ENCODE data around the gene SLC20A1. TPM values are rescaled to one million over a fixed set of nuclear protein-coding genes. Genes with fewer than 3 reads are reported as not detected.

The SLC20A1 gene
- total RNA-seq, 2 donors from 2014 or later: 10.7 to 34.1 TPM

DNA sequence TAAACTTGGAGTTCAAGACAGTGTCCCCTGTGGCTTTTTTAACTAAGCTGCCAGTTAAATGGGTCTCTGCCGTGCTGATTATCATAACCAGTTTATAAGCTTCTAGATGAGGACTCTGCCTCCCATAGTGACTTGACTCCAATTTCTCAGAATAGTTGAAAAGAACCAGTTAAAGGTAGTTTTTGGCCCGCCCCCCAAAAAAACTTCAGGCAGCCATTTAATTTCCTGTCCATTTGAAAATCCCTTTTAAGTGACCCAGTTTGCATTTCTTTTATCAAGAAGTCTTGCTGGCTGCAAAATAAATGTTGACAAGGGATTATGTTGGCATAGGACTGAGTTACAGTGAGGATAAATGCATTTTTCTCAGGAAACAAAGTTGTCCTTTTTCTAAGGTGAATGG is 2.3 kb downstream of the SLC20A1 start:
- no peaks in the 10 kb centered on the region for H3K9me3 ChIP-seq
- 30% methylated on average over 2 of the region's 2 CpGs for WGBS
- TF ChIP-seq POLR2AphosphoS5 (IDR thresholded peaks at IDR 0.05): no peak
- TF ChIP-seq POLR2A (IDR thresholded peaks at IDR 0.05): no peak
- TF ChIP-seq CTCF (IDR thresholded peaks at IDR 0.05): no peak
- H3K27ac ChIP-seq: no peak overlapping the region
- H3K4me3 ChIP-seq: no peak overlapping the region
- H3K36me3 ChIP-seq: no peaks in the 10 kb centered on the region
- intact Hi-C loops (cut with DNase I): no loop called here
- no peak for DNase-seq (ENCODE audit: low spot score)
- H3K27me3 ChIP-seq (replicated peaks; ENCODE audit: insufficient read depth): no peaks in the 10 kb centered on the region
- H3K4me1 ChIP-seq (replicated peaks): peaks cover 4% of the 10 kb centered on the region

DNA sequence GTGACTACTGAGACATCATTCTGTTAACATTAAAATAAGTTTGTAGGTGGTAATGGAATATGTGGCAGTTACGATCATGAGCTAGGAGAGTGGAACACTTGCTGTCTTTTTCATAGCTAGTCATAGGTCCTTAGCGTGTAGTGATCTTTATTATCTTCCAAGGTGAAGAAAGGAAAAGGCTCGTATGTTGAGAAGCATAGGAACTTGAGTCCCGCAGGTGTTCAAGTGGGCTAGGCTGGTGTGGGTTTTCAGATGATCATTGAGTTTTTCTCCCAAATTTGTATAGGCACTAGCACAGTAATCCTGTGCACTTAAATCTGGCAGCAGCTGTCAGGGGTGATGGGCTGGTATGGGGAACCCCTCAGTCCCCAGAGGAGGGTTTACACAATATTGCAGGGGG is 10.9 kb downstream of the SLC20A1 start:
- TF ChIP-seq POLR2AphosphoS5 (IDR thresholded peaks at IDR 0.05) (no peak), CTCF (IDR thresholded peaks at IDR 0.05) (no peak), POLR2A (IDR thresholded peaks at IDR 0.05) (no peak)
- no peak for DNase-seq (ENCODE audit: low spot score)
- no peak overlapping the region for H3K4me3 ChIP-seq
- H3K36me3 ChIP-seq: no peaks in the 10 kb centered on the region
- intact Hi-C loops (cut with DNase I): no loop called here
- no peaks in the 10 kb centered on the region for H3K4me1 ChIP-seq (replicated peaks)
- H3K27me3 ChIP-seq (replicated peaks; ENCODE audit: insufficient read depth): no peaks in the 10 kb centered on the region
- H3K9me3 ChIP-seq: no peaks in the 10 kb centered on the region
- WGBS: 94% methylated on average over 4 of the region's 4 CpGs
- H3K27ac ChIP-seq: no peak overlapping the region

GRCh38 chr2:112658301-112658700 is 12.6 kb downstream of the SLC20A1 start:
- no peak overlapping the region for H3K27ac ChIP-seq
- TF ChIP-seq POLR2A (IDR thresholded peaks at IDR 0.05) (no peak), POLR2AphosphoS5 (IDR thresholded peaks at IDR 0.05) (no peak), CTCF (IDR thresholded peaks at IDR 0.05) (no peak)
- intact Hi-C loops (cut with DNase I): no loop called here
- H3K4me3 ChIP-seq: no peak overlapping the region
- H3K4me1 ChIP-seq (replicated peaks): no peaks in the 10 kb centered on the region
- H3K9me3 ChIP-seq: no peaks in the 10 kb centered on the region
- no peaks in the 10 kb centered on the region for H3K36me3 ChIP-seq
- WGBS: 42% methylated on average over 2 of the region's 2 CpGs
- no peak for DNase-seq (ENCODE audit: low spot score)
- no peaks in the 10 kb centered on the region for H3K27me3 ChIP-seq (replicated peaks; ENCODE audit: insufficient read depth)

- Histone ChIP-seq H3K27ac (no peak overlapping the region), H3K4me1 (replicated peaks) (no peaks in the 10 kb centered on the region), H3K4me3 (no peak overlapping the region), H3K36me3 (no peaks in the 10 kb centered on the region), H3K27me3 (replicated peaks; ENCODE audit: insufficient read depth) (no peaks in the 10 kb centered on the region), H3K9me3 (no peaks in the 10 kb centered on the region)
- TF ChIP-seq POLR2A (IDR thresholded peaks at IDR 0.05) (no peak), CTCF (IDR thresholded peaks at IDR 0.05) (no peak), POLR2AphosphoS5 (IDR thresholded peaks at IDR 0.05) (no peak)
- no peak for DNase-seq (ENCODE audit: low spot score)
- intact Hi-C loops (cut with DNase I): no loop called here
- WGBS: 82% methylated on average over 11 of the region's 11 CpGs
These were observed 13.3 kb downstream of the SLC20A1 start for GRCh38 chr2:112658839-112659667.

DNA sequence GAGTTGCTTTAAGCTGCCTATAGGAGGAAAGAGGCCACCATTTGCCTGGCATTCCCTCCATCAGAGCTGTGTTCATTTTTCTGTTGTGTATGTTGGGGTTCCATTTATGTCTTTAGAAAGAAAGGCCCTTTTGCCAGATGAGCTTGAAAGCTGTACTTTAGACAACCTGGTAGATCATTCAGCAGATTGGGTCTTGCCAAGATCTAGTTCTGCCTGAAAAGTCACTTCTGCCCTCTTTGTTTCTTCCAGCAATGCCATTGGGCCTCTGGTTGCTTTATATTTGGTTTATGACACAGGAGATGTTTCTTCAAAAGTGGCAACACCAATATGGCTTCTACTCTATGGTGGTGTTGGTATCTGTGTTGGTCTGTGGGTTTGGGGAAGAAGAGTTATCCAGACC is 14.4 kb downstream of the SLC20A1 start:
- no peak overlapping the region for H3K4me3 ChIP-seq
- peak overlapping the region in 1 of 2 donors; percentile 30 for H3K27ac ChIP-seq
- no peak for DNase-seq (ENCODE audit: low spot score)
- H3K4me1 ChIP-seq (replicated peaks): no peaks in the 10 kb centered on the region
- TF ChIP-seq POLR2AphosphoS5 (IDR thresholded peaks at IDR 0.05) (no peak), CTCF (IDR thresholded peaks at IDR 0.05) (no peak), POLR2A (IDR thresholded peaks at IDR 0.05) (no peak)
- intact Hi-C loops (cut with DNase I): no loop called here
- no peaks in the 10 kb centered on the region for H3K9me3 ChIP-seq
- H3K27me3 ChIP-seq (replicated peaks; ENCODE audit: insufficient read depth): no peaks in the 10 kb centered on the region
- no peaks in the 10 kb centered on the region for H3K36me3 ChIP-seq

All from prostate gland (tissue), 2 donors.